Stimulated activated naive CD8-positive, alpha-beta T cell treated with anti-CD3 and anti-CD28 coated beads, Interleukin-15, amount 100 ng/mL, for 72 hours (primary cell): Measurements from ENCODE around the gene TDRKH.
"Not testable (repeated sequence)": the region's sequence is repeated elsewhere in the genome, so short reads cannot be mapped to it uniquely, and the experiment has no call there.

ENCODE experiments used
- ATAC-seq: fragments of 150-1000 bp; cut with Tn5 transposase; 2 replicates; pipeline ENCODE4 v1.10.0; 2021; ENCODE audit warnings: mild to moderate bottlenecking, moderate library complexity
- DNase-seq, 2 donors: peaks; one replicate each; pipeline ENCODE4 v3.0.0; 2021 to 2022
- H3K27ac Mint-ChIP-seq, 2 donors: one replicate each; pipeline ENCODE4 v1.8.0; 2022; ENCODE audit warnings: mild to moderate bottlenecking in 2 of 2, mixed read lengths in 2 of 2, moderate library complexity in 2 of 2
- H3K27me3 Mint-ChIP-seq: one replicate; pipeline ENCODE4 v1.8.0; 2022; ENCODE audit warnings: mixed read lengths
- H3K4me1 Mint-ChIP-seq: one replicate; pipeline ENCODE4 v1.8.0; 2022; ENCODE audit warnings: mild to moderate bottlenecking, mixed read lengths
- H3K4me3 Mint-ChIP-seq, 2 donors: one replicate each; pipeline ENCODE4 v1.8.0; 2022; ENCODE audit warnings: mild to moderate bottlenecking in 2 of 2, mixed read lengths in 2 of 2, moderate library complexity in 1 of 2
- H3K9me3 Mint-ChIP-seq, 2 donors: one replicate each; pipeline ENCODE4 v1.8.0; 2022; ENCODE audit warnings: mixed read lengths in 2 of 2

The TDRKH gene

GRCh38 chr1:151768351-151769066 lies 21.8 kb downstream of the TDRKH start:
- peaks cover 21% of the 10 kb centered on the region for H3K4me1 Mint-ChIP-seq
- not testable (repeated sequence) for H3K27me3 Mint-ChIP-seq, ATAC-seq, H3K4me3 Mint-ChIP-seq, DNase-seq, H3K27ac Mint-ChIP-seq, H3K9me3 Mint-ChIP-seq

GRCh38 chr1:151763990-151764389 lies 26.3 kb downstream of the TDRKH start:
- H3K27ac Mint-ChIP-seq, result peak overlapping the region; percentile 99
- peaks cover 41% of the 10 kb centered on the region for H3K4me1 Mint-ChIP-seq
- ATAC-seq, result no peak
- no peaks in the 10 kb centered on the region for H3K27me3 Mint-ChIP-seq
- DNase-seq, result no peak
- no peaks in the 10 kb centered on the region for H3K9me3 Mint-ChIP-seq
- H3K4me3 Mint-ChIP-seq, result peak overlapping the region; percentile 95 to 98

- Mint-ChIP-seq H3K4me1 (peaks cover 37% of the 10 kb centered on the region), H3K27me3 (no peaks in the 10 kb centered on the region), H3K27ac (peak within 1 kb of the TSS; percentile 99), H3K4me3 (peak within 1 kb of the TSS; percentile 95 to 98), H3K9me3 (no peaks in the 10 kb centered on the region)
- ATAC-seq (peak; percentile 100), DNase-seq (peak; percentile 85 to 89)
Observed at GRCh38 chr1:151762941-151763921, 27.1 kb downstream of the TDRKH start, which contains the start of gene MRPL9. MRPL9 (minus strand) TSS chr1:151763496; CDS start chr1:151763479, 17 bp downstream.

- H3K9me3 Mint-ChIP-seq, result no peaks in the 10 kb centered on the region
- H3K27me3 Mint-ChIP-seq, result no peaks in the 10 kb centered on the region
- H3K4me3 Mint-ChIP-seq, result no peak overlapping the region
- no peak overlapping the region for H3K27ac Mint-ChIP-seq
- DNase-seq (no peak), ATAC-seq (no peak)
- peaks cover 46% of the 10 kb centered on the region for H3K4me1 Mint-ChIP-seq
Observed at GRCh38 chr1:151760597-151761385, 29.5 kb downstream of the TDRKH start.

GRCh38 chr1:151759241-151759640 lies 31.1 kb downstream of the TDRKH start:
- Mint-ChIP-seq H3K4me3 (no peak overlapping the region), H3K27me3 (no peaks in the 10 kb centered on the region), H3K27ac (no peak overlapping the region), H3K9me3 (no peaks in the 10 kb centered on the region), H3K4me1 (peaks cover 42% of the 10 kb centered on the region)
- no peak for DNase-seq
- no peak for ATAC-seq

- H3K4me3 Mint-ChIP-seq, result no peak overlapping the region
- H3K27me3 Mint-ChIP-seq, result no peaks in the 10 kb centered on the region
- peaks cover 20% of the 10 kb centered on the region for H3K4me1 Mint-ChIP-seq
- ATAC-seq (peak; percentile 84), DNase-seq (no peak)
- H3K27ac Mint-ChIP-seq, result peak overlapping the region in 1 of 2 donors; percentile 67
- no peaks in the 10 kb centered on the region for H3K9me3 Mint-ChIP-seq
Observed at GRCh38 chr1:151756291-151756690, 34.0 kb downstream of the TDRKH start.

DNA sequence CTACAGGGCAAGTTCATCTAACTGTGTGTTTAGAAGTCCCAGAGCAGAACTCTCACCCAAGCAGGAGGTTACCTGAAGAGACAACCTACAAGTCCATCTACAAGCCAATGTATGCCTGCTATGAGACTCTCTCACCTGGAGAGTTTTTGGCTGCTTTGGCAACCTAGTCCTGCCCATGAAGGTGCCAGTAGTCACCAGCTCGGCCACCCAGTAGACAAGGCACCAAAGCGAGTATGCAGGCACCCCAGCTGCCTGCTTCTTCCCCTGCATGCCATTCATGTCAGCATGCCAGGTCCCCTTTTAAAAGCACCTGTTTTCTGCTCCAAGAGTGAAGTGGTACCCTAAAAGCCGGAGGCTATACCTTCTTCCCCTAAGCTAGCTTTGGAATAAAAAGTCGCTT lies 48.8 kb downstream of the TDRKH start:
- Mint-ChIP-seq H3K4me1 (peaks cover 6% of the 10 kb centered on the region), H3K27me3 (peaks cover 14% of the 10 kb centered on the region), H3K4me3 (no peak overlapping the region), H3K9me3 (peaks cover 8 to 15% of the 10 kb centered on the region in 2 donors), H3K27ac (no peak overlapping the region)
- DNase-seq (no peak), ATAC-seq (no peak)

GRCh38 chr1:151739590-151740355 lies 50.5 kb downstream of the TDRKH start:
- Mint-ChIP-seq H3K9me3 (peaks cover 11 to 15% of the 10 kb centered on the region in 2 donors), H3K27ac (no peak overlapping the region), H3K4me1 (peaks cover 6% of the 10 kb centered on the region), H3K27me3 (no peaks in the 10 kb centered on the region), H3K4me3 (no peak overlapping the region)
- DNase-seq (no peak), ATAC-seq (no peak)

GRCh38 chr1:151737479-151737878 lies 52.8 kb downstream of the TDRKH start:
- H3K9me3 Mint-ChIP-seq, result peaks cover 11 to 15% of the 10 kb centered on the region in 2 donors
- no peak overlapping the region for H3K27ac Mint-ChIP-seq
- peaks cover 6% of the 10 kb centered on the region for H3K4me1 Mint-ChIP-seq
- H3K4me3 Mint-ChIP-seq, result no peak overlapping the region
- no peak for ATAC-seq
- H3K27me3 Mint-ChIP-seq, result no peaks in the 10 kb centered on the region
- no peak for DNase-seq

GRCh38 chr1:151737026-151737425 lies 53.3 kb downstream of the TDRKH start:
- no peak overlapping the region for H3K4me3 Mint-ChIP-seq
- no peak for DNase-seq
- H3K27me3 Mint-ChIP-seq, result no peaks in the 10 kb centered on the region
- H3K9me3 Mint-ChIP-seq, result peaks cover 11 to 15% of the 10 kb centered on the region in 2 donors
- H3K4me1 Mint-ChIP-seq, result peaks cover 6% of the 10 kb centered on the region
- H3K27ac Mint-ChIP-seq, result no peak overlapping the region
- ATAC-seq, result no peak

GRCh38 chr1:151733995-151734394 lies 56.3 kb downstream of the TDRKH start:
- H3K4me3 Mint-ChIP-seq, H3K27ac Mint-ChIP-seq, ATAC-seq, DNase-seq, H3K4me1 Mint-ChIP-seq: not testable (repeated sequence)
- H3K27me3 Mint-ChIP-seq, result peaks cover 14% of the 10 kb centered on the region
- H3K9me3 Mint-ChIP-seq, result peaks cover 11 to 15% of the 10 kb centered on the region in 2 donors

GRCh38 chr1:151733126-151733525 lies 57.2 kb downstream of the TDRKH start:
- H3K9me3 Mint-ChIP-seq, result peaks cover 11 to 12% of the 10 kb centered on the region in 2 donors
- H3K4me3 Mint-ChIP-seq, result no peak overlapping the region
- H3K27me3 Mint-ChIP-seq, result peaks cover 20% of the 10 kb centered on the region
- H3K4me1 Mint-ChIP-seq, result no peaks in the 10 kb centered on the region
- ATAC-seq (no peak), DNase-seq (no peak)
- no peak overlapping the region for H3K27ac Mint-ChIP-seq

DNA sequence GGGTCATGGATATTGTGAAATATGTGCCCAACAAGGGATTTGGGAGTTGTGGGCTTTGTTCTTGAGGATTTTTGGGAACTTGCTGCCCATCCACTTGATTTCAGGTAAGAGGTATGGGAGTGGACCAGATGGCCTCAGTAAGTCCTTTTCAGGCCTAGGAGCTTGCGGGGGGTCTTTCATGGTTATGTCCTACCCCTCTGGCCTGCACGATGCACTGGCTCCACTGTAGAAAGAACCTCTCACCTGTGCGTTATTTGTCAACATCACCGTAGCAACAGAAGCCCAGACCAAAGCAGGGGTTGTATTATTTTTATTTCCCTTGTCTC lies 60.4 kb downstream of the TDRKH start:
- no peak for ATAC-seq

DNA sequence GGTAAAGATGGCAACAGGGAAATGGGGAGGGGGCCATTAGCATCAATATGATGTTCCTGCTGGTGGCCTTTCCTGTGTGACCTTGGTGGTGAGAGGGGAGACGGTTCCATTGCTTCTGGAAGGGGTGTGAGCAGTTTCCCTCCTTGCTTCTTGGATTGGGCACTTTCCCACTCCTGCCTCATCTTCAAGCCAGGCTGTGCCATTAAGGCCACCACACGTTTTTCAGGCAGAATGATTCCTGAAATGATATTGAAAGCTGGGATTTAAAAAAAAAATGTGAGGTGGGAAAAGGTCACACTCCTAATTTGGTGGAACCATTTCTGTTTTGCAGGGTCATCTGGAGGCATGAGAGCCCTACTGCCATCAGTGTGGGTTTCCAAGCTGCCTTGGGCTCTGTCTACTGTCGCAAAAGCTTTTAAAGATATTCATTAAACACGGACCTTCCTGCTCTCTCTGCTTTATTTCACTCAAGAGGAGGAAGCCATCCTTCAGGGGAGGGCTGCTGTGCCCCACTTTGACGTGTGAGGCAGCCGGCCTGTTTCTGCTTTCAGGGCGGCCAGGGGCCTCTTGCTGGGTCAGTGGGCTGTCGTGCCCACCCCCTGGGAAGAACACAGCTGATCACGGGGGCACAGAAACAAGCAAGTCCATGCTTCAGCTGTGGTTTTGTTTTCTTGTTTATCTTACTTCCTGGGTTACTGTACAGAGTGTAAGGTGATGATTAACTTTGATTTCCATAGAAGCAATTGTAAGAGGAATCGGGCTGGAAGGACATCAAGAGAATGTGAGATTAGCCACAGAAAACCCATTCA lies 60.9 kb downstream of the TDRKH start:
- H3K4me1 Mint-ChIP-seq, result no peaks in the 10 kb centered on the region
- no peak overlapping the region for H3K27ac Mint-ChIP-seq
- no peaks in the 10 kb centered on the region for H3K9me3 Mint-ChIP-seq
- H3K4me3 Mint-ChIP-seq, result no peak overlapping the region
- H3K27me3 Mint-ChIP-seq, result peaks cover 50% of the 10 kb centered on the region
- ATAC-seq, result no peak
- DNase-seq, result no peak

More for the DNA sequence above, 60.4 kb downstream of the TDRKH start:
- no peak overlapping the region for H3K27ac Mint-ChIP-seq
- H3K4me1 Mint-ChIP-seq, result no peaks in the 10 kb centered on the region
- H3K9me3 Mint-ChIP-seq, result no peaks in the 10 kb centered on the region
- DNase-seq, result no peak
- H3K4me3 Mint-ChIP-seq, result no peak overlapping the region
- H3K27me3 Mint-ChIP-seq, result peaks cover 44% of the 10 kb centered on the region
